Activated CD4-positive, alpha-beta T cell treated with anti-CD3 and anti-CD28 coated beads, Interleukin-2, amount 10 ng/mL, durations not matched to agents 7 days and 5 days (primary cell): ENCODE results near the gene HDAC4. TPM values are rescaled to one million over a fixed set of nuclear protein-coding genes. Genes with fewer than 3 reads are reported as not detected.
A peak's percentile ranks its signal among the peaks of the same experiment; 100 is the strongest.

ENCODE experiments used
- CTCF ChIA-PET: fragments of 350-600 bp; sonication (Branson Sonifier 250); formaldehyde crosslinking; loops from one replicate; lab custom pipeline; 2021; ENCODE audit warnings: antibody characterized with exemption; lab: Charles Lee
- POLR2A ChIA-PET: fragments of 350-600 bp; sonication (Branson Sonifier 250); formaldehyde crosslinking; loops from one replicate; lab custom pipeline; 2021; ENCODE audit warnings: antibody characterized with exemption; lab: Charles Lee
- DNase-seq: peaks from one replicate; pipeline ENCODE4 v3.0.0-alpha.2; 2020
- H3K27ac Mint-ChIP-seq: one replicate; pipeline ENCODE4 v1.8.0; 2021; ENCODE audit warnings: mild to moderate bottlenecking, moderate library complexity, mixed read lengths
- H3K27me3 Mint-ChIP-seq: one replicate; pipeline ENCODE4 v1.8.0; 2021; ENCODE audit warnings: mixed read lengths
- H3K36me3 Mint-ChIP-seq: one replicate; pipeline ENCODE4 v1.8.0; 2021; ENCODE audit warnings: low read depth, mixed read lengths
- H3K4me1 Mint-ChIP-seq: one replicate; pipeline ENCODE4 v1.8.0; 2021; ENCODE audit warnings: mixed read lengths
- H3K4me3 Mint-ChIP-seq: one replicate; pipeline ENCODE4 v1.8.0; 2021; ENCODE audit warnings: mild to moderate bottlenecking, moderate library complexity, mixed read lengths
- H3K9me3 Mint-ChIP-seq: one replicate; pipeline ENCODE4 v1.8.0; 2021; ENCODE audit warnings: mixed read lengths
- total RNA-seq, 2 experiments: library from RNA; stranded (reverse); gene quantifications; one replicate each; pipeline ENCODE4 v1.2.3, GENCODE V29; 2021

HDAC4 gene
- total RNA-seq, 2 experiments from 2014 or later = 57.1 to 68.4 TPM

GRCh38 chr2:239256350-239256743 is 144.5 kb downstream of the HDAC4 start:
- POLR2A ChIA-PET = no interaction called here
- DNase-seq = no peak
- Mint-ChIP-seq H3K36me3 (peaks cover 69% of the 10 kb centered on the region), H3K4me3 (no peak overlapping the region), H3K27me3 (no peaks in the 10 kb centered on the region), H3K9me3 (peaks cover 14% of the 10 kb centered on the region), H3K4me1 (peaks cover 96% of the 10 kb centered on the region), H3K27ac (no peak overlapping the region)
- CTCF ChIA-PET = interaction anchor here (1.0 kb wide), 1 partner anchor 11 kb away, joined by 3 read pairs; no protein-coding TSS in a partner anchor

GRCh38 chr2:239255628-239256349 is 145.0 kb downstream of the HDAC4 start:
- no peak for DNase-seq
- CTCF ChIA-PET = interaction anchor here (0.8 to 1.0 kb wide), 2 partner anchors 11 to 24 kb away, joined by 3 read pairs; no protein-coding TSS in a partner anchor

GRCh38 chr2:239255218-239255617 is 145.6 kb downstream of the HDAC4 start:
- no peak overlapping the region for H3K27ac Mint-ChIP-seq
- H3K36me3 Mint-ChIP-seq = peaks cover 66% of the 10 kb centered on the region
- ChIA-PET POLR2A (no interaction called here), CTCF (interaction anchor here (0.8 to 1.0 kb wide), 2 partner anchors 10 to 23 kb away, joined by 3 read pairs; no protein-coding TSS in a partner anchor)
- H3K9me3 Mint-ChIP-seq = peaks cover 14% of the 10 kb centered on the region
- H3K4me3 Mint-ChIP-seq = no peak overlapping the region
- peaks cover 85% of the 10 kb centered on the region for H3K4me1 Mint-ChIP-seq
- DNase-seq = no peak
- no peaks in the 10 kb centered on the region for H3K27me3 Mint-ChIP-seq

More at GRCh38 chr2:239255628-239256349, 145.0 kb downstream of the HDAC4 start:
- Mint-ChIP-seq H3K27ac (no peak overlapping the region), H3K9me3 (peaks cover 14% of the 10 kb centered on the region), H3K27me3 (no peaks in the 10 kb centered on the region), H3K4me3 (no peak overlapping the region), H3K36me3 (peaks cover 66% of the 10 kb centered on the region), H3K4me1 (peaks cover 91% of the 10 kb centered on the region)
- POLR2A ChIA-PET = no interaction called here

- peaks cover 70% of the 10 kb centered on the region for H3K36me3 Mint-ChIP-seq
- H3K4me1 Mint-ChIP-seq = peaks cover 75% of the 10 kb centered on the region
- H3K9me3 Mint-ChIP-seq = peaks cover 14% of the 10 kb centered on the region
- POLR2A ChIA-PET = no interaction called here
- H3K4me3 Mint-ChIP-seq = no peak overlapping the region
- no peak overlapping the region for H3K27ac Mint-ChIP-seq
- CTCF ChIA-PET = interaction anchor here (1.2 kb wide), 1 partner anchor 13 kb away, joined by 3 read pairs; no protein-coding TSS in a partner anchor
- no peaks in the 10 kb centered on the region for H3K27me3 Mint-ChIP-seq
- DNase-seq = no peak
Measured at GRCh38 chr2:239253701-239254436, 147.0 kb downstream of the HDAC4 start.

- Mint-ChIP-seq H3K4me1 (peaks cover 75% of the 10 kb centered on the region), H3K27ac (no peak overlapping the region)
- POLR2A ChIA-PET = no interaction called here
Measured at GRCh38 chr2:239253264-239253663, 147.6 kb downstream of the HDAC4 start.

GRCh38 chr2:239252801-239253200 is 148.0 kb downstream of the HDAC4 start:
- H3K4me1 Mint-ChIP-seq = peaks cover 73% of the 10 kb centered on the region
- DNase-seq = no peak
- peaks cover 64% of the 10 kb centered on the region for H3K36me3 Mint-ChIP-seq
- ChIA-PET POLR2A (no interaction called here), CTCF (interaction anchor here (1.2 kb wide), 1 partner anchor 14 kb away, joined by 3 read pairs; no protein-coding TSS in a partner anchor)
- H3K27me3 Mint-ChIP-seq = no peaks in the 10 kb centered on the region
- peak overlapping the region; percentile 3 for H3K4me3 Mint-ChIP-seq
- H3K27ac Mint-ChIP-seq = no peak overlapping the region
- peaks cover 5% of the 10 kb centered on the region for H3K9me3 Mint-ChIP-seq

More at GRCh38 chr2:239253264-239253663, 147.6 kb downstream of the HDAC4 start:
- peaks cover 68% of the 10 kb centered on the region for H3K36me3 Mint-ChIP-seq
- H3K27me3 Mint-ChIP-seq = no peaks in the 10 kb centered on the region
- H3K9me3 Mint-ChIP-seq = peaks cover 10% of the 10 kb centered on the region
- CTCF ChIA-PET = interaction anchor here (1.2 kb wide), 1 partner anchor 13 kb away, joined by 3 read pairs; no protein-coding TSS in a partner anchor
- no peak for DNase-seq
- H3K4me3 Mint-ChIP-seq = no peak overlapping the region

GRCh38 chr2:239252393-239252792 is 148.4 kb downstream of the HDAC4 start:
- Mint-ChIP-seq H3K27me3 (no peaks in the 10 kb centered on the region), H3K36me3 (peaks cover 63% of the 10 kb centered on the region), H3K9me3 (peaks cover 1% of the 10 kb centered on the region), H3K27ac (no peak overlapping the region), H3K4me3 (no peak overlapping the region), H3K4me1 (peaks cover 73% of the 10 kb centered on the region)
- ChIA-PET CTCF (interaction anchor here (1.2 kb wide), 1 partner anchor 14 kb away, joined by 3 read pairs; no protein-coding TSS in a partner anchor), POLR2A (no interaction called here)
- DNase-seq = no peak

- no peaks in the 10 kb centered on the region for H3K9me3 Mint-ChIP-seq
- DNase-seq = no peak
- H3K4me3 Mint-ChIP-seq = no peak overlapping the region
- H3K36me3 Mint-ChIP-seq = peaks cover 63% of the 10 kb centered on the region
- ChIA-PET CTCF (no interaction called here), POLR2A (no interaction called here)
- H3K27me3 Mint-ChIP-seq = no peaks in the 10 kb centered on the region
- peaks cover 73% of the 10 kb centered on the region for H3K4me1 Mint-ChIP-seq
- H3K27ac Mint-ChIP-seq = no peak overlapping the region
Measured at GRCh38 chr2:239251971-239252370, 148.8 kb downstream of the HDAC4 start.

- H3K27ac Mint-ChIP-seq = no peak overlapping the region
- no peak for DNase-seq
- H3K27me3 Mint-ChIP-seq = no peaks in the 10 kb centered on the region
- POLR2A ChIA-PET = no interaction called here
- peaks cover 71% of the 10 kb centered on the region for H3K4me1 Mint-ChIP-seq
- H3K4me3 Mint-ChIP-seq = no peak overlapping the region
- H3K9me3 Mint-ChIP-seq = no peaks in the 10 kb centered on the region
- peaks cover 56% of the 10 kb centered on the region for H3K36me3 Mint-ChIP-seq
- CTCF ChIA-PET = no interaction called here
Measured at GRCh38 chr2:239250216-239251081, 150.4 kb downstream of the HDAC4 start.

- H3K27ac Mint-ChIP-seq = no peak overlapping the region
- peaks cover 70% of the 10 kb centered on the region for H3K4me1 Mint-ChIP-seq
- POLR2A ChIA-PET = no interaction called here
- no peak for DNase-seq
- no peaks in the 10 kb centered on the region for H3K27me3 Mint-ChIP-seq
- no peak overlapping the region for H3K4me3 Mint-ChIP-seq
- no peaks in the 10 kb centered on the region for H3K9me3 Mint-ChIP-seq
- peaks cover 53% of the 10 kb centered on the region for H3K36me3 Mint-ChIP-seq
- CTCF ChIA-PET = interaction anchor here (0.6 kb wide), 1 partner anchor 1028 kb away, joined by 4 read pairs; no protein-coding TSS in a partner anchor
Measured at GRCh38 chr2:239249776-239250175, 151.0 kb downstream of the HDAC4 start.

- Mint-ChIP-seq H3K4me3 (no peak overlapping the region), H3K36me3 (peaks cover 48% of the 10 kb centered on the region), H3K4me1 (peaks cover 65% of the 10 kb centered on the region), H3K9me3 (no peaks in the 10 kb centered on the region), H3K27me3 (no peaks in the 10 kb centered on the region), H3K27ac (no peak overlapping the region)
- ChIA-PET CTCF (no interaction called here), POLR2A (no interaction called here)
- no peak for DNase-seq
Measured at GRCh38 chr2:239249048-239249447, 151.8 kb downstream of the HDAC4 start.
